GM18505 (cell line): ENCODE results near the gene TAF6L.

Source experiments
- ATAC-seq: cut with Tn5 transposase; IDR thresholded peaks from one replicate; pipeline ENCODE4 v1.9.1; 2021; ENCODE audit not compliant: unreplicated experiment
- POLR2A ChIP-seq: IDR thresholded peaks from 4 replicates; pipeline ENCODE4 v1.6.1; 2011; ENCODE audit warnings: borderline replicate concordance; ENCODE audit not compliant: insufficient read depth, insufficient read length; ENCODE audit errors: extremely low read depth

Gene TAF6L

DNA sequence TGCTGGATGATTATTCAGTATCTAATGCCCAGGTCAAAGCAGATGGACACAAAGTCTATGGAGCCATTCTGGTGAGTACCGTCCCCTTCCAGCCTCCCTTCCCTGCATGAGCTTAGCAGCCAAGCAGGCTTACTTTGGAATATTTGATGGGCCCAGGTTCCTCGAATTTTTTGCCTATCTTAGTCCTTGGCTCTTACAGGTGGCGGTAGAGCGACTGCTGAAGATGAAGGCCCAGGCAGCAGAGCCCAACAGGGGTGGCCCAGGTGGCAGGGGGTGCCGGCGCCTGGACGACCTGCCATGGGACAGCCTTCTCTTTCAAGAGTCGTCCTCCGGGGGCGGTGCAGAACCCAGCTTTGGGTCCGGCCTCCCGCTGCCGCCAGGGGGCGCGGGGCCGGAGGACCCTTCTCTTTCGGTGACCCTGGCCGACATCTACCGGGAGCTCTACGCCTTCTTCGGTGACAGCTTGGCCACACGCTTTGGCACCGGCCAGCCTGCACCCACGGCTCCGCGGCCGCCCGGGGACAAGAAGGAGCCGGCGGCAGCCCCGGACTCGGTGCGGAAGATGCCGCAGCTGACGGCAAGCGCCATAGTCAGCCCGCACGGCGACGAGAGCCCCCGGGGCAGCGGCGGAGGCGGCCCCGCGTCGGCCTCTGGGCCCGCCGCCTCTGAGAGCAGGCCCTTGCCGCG is 15.3 kb downstream of the TAF6L start:
- TF ChIP-seq POLR2A: no peak
- peak; percentile 65 for ATAC-seq

DNA sequence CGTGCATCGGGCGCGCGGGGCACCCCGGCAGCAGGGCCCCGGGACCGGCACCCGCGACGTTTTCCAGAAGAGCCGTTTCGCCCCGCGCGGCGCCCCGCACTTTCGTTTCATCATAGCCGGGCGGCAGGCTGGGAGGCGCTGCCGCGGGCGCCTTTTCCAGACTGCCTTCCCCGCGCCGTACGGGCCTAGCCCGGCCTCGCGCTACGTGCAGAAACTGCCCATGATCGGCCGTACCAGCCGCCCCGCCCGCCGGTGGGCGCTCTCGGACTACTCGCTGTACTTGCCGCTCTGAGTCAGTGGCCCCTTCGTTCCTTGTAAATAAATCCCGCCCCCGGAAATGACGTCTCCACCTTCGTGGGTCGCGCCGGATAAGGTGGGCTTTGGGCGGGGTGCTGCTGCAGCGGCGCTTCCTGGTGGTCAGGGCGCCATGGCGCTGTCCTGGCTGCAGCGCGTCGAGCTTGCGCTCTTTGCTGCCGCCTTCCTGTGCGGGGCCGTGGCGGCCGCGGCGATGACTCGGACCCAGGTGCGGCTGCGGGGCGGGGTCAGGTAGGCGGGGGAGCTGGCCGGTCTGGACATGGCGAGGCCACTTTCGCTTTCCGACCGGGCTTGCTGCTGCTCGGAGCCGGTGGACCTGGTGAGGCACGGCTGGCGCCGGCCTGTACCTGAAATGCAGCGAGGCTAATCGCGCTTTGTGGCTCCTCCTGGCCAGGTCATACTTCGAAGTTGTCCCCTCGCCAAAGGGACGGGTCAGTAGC is 16.0 kb downstream of the TAF6L start, which contains the start of gene TMEM179B:
Gene TMEM179B, plus strand, starts transcription at position 398 of the 755 bp plus-strand sequence. Its CDS starts 30 bp downstream, at position 428.
- peak; percentile 56 for ATAC-seq
- TF ChIP-seq POLR2A: peak; percentile 98

DNA sequence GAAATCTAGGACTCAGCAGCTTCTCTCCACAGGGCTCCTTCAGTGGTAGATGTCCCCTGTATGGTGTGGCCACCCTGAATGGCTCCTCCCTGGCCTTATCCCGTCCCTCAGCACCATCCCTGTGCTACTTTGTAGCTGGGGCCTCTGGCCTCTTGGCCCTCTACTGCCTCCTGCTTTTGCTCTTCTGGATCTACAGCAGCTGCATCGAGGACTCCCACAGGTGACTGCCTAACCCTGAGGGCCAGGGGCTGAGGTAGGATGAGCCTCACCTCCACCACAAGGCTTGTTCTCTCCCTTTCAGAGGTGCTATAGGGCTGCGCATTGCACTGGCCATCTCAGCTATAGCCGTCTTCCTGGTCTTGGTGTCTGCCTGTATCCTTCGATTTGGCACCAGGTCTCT is 17.8 kb downstream of the TAF6L start:
- no peak for ATAC-seq

DNA sequence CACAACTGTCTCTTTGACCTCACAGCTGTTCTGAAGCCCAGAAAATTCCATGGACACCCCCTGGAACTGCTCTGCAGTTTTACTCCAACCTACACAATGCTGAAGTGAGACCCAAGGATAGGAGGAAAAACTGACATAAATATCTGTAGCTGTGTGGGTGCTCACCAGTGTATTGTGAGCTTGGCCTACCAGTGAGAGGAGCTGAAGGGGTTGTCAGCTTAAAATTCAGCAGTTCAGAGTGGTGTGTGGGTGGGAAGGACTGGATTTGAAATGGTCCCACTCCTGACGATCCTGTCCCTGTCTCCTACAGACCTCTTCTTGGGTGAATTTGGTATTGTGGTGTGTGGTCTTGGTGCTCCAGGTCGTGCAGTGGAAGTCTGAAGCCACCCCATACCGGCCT is 18.4 kb downstream of the TAF6L start:
- no peak for TF ChIP-seq POLR2A
- no peak for ATAC-seq

More for the DNA sequence above, 17.8 kb downstream of the TAF6L start:
- TF ChIP-seq POLR2A: no peak

DNA sequence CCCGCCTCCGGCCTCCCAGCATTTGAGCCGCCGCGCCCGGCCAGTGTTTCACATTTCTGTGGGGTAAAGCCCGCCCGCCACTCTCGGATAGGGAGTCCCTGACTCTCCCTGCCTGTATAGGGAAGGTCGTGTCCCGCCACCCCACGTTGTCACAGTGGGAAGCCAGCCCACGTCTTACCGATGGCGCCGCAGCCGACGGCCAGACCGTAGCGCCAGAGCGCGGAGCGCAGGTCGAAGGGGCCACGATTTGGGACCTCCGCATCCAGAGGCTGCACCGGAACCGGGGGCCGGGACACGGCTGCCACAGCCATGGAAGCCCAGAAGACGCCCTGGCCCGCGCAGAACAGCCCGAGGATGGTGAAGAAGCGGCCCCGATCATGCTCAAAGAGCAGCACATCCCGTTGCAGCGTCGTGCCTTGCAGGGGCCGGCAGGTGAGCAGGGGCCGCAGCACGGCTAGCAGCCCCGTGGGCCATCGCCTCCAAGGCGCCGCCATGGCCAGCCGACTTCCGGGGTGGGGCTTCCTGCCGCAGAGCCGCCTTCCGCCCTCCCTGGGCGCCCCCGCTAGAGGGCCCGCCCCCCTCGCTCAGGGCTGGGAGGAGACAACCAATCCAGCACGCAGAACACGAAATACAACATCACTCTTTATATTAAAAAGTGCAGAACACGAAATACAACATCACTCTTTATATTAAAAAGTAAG is 20.5 kb downstream of the TAF6L start, which contains the start of gene TMEM223:
Gene TMEM223, minus strand, starts transcription at position 506 of the 701 bp plus-strand sequence. Its CDS starts 12 bp downstream, at position 494.
- peak; percentile 62 for ATAC-seq
- TF ChIP-seq POLR2A: peak; percentile 93

DNA sequence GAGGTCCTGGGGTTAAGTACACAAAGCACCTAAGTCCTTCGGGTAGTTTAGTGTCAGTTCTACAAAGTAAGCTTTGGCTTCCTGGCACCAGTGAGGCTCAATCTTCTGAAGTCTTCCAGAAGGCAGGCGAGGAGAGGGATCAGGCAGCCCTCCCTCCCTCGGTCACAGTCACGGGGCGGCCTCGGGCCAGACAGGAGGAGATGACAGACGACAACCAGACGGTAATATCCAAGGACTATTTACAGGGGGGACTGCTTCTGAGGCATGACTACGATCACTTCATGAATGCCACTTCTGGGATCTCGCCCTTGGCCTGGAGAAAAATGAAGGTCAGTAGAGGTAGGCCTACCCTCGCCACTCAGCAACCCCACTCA is 21.0 kb downstream of the TAF6L start:
- peak; percentile 6 for ATAC-seq

DNA sequence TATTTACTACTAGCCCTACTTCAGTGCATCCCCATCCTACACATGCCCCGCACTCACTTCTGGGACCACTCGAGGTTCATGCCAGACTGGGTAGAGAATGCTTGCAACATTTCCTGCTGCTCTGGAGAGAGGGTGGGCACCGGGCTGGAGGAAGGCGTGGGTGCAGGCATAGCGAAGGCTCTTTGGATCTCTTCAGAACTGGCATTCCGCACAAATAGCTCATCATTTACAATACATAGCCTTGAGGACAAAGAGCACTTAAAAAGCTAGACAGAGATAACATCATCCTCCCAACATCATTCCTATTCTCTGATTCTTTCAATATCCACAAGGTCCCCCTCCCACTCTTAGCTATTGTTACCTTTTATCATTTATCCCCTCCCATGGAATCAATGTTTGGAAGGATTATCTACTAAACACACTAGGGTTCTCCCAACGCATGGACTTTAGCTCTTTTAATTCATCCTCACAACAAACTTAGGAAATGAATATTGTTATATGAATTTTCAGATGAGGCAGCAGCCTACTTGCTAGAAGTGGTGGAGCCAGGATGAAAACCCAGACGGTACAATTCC is 23.1 kb downstream of the TAF6L start:
- no peak for TF ChIP-seq POLR2A
- no peak for ATAC-seq

More for the DNA sequence above, 21.0 kb downstream of the TAF6L start:
- TF ChIP-seq POLR2A: no peak

DNA sequence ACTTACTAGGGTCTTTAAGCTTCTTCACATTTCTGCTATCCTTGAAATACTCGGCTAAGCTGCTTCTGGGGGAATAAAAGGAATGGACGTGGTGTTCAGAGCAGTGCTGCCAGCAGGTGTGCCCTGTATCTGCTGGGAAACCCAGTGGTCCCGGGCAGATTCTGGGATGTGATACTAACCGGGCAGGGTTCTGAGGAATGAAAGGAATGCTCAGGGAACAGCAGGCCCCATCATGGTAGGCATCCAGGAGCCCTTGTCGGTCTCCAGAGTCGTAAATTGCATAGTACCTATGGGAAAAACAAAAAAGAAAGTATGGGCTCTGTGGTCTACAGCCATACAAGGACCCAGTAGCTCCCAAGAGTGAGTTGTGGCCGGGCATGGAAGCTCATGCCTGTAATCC is 25.1 kb downstream of the TAF6L start:
- no peak for TF ChIP-seq POLR2A
- ATAC-seq: no peak

DNA sequence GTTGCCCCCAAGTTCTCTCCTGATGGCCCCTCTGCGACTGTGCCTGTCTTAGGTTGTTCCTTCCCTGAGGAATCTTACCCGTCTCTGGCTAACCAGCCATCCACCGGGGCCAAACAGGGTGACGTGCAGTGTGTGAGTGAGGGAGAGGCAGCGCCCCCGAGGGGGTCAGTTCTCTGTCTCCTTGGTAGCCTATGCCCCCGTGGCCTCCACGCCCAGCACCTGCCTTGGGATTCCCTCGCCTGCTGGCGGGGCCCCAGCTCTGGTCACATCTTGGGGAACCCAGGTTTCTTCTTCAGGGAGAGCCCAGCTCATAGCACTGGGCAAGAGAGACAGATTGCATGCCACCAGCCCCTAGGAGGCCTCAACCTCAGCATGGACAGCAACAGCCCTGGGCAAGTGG is 28.3 kb downstream of the TAF6L start:
- no peak for TF ChIP-seq POLR2A

DNA sequence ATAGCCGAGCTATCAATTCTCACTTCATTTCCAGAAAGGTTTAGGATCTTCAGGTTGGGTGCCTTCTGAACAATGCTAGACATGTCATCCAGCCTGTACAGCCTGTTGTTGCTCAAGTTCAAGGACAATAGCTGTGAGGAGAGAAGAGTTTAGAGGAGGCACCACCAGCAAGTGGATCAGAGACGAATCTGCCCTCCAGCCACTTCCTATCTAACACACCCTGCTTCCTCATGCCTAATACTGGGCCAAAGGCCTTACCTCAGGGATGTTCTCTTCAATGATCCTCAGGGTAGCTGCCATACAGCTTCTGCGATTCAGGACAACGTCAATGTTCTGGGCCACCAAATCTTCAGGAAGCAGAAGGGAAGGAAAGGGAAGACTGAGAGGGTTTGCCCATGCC is 29.9 kb downstream of the TAF6L start:
- ATAC-seq: no peak

More for the DNA sequence above, 28.3 kb downstream of the TAF6L start:
- ATAC-seq: no peak

DNA sequence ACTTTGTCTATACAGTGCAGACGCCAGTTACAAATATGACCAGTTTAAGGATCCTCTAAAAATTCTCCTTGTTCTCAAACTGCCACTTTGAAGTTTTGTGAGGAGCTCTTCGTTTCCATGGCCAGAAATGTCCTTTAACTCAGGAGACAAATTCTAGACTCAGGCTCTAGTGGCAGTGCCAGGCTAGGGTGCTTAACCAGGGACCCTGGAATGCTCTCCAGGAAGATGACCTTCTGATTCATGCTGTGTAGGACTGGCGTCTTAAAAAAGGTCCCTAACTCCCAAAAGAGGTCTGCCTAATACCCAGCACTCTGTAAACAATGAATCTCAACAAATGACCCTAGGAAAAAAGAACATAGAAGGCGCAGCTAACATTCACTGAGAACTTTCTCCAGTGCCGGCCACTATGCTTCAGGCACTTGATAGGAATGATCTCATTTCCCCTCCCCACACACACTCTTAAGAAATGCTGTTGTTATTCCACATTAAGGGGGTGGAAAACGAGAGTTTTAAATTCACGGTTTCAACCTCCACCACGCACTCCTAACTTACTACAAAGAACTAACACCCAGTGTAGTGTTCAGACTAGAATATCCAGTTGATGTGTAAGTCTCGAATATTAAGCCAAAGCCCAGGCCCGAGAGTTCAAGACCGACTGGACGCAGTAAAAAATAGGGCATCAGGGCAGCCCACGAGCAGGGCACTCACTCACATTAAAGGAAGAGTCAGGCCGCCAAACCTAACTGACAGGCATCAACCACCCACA is 33.3 kb downstream of the TAF6L start:
- TF ChIP-seq POLR2A: no peak
- no peak for ATAC-seq

More for the DNA sequence above, 29.9 kb downstream of the TAF6L start:
- no peak for TF ChIP-seq POLR2A
